ENCODE measurements around the gene BHMT2.

The BHMT2 gene

DNA sequence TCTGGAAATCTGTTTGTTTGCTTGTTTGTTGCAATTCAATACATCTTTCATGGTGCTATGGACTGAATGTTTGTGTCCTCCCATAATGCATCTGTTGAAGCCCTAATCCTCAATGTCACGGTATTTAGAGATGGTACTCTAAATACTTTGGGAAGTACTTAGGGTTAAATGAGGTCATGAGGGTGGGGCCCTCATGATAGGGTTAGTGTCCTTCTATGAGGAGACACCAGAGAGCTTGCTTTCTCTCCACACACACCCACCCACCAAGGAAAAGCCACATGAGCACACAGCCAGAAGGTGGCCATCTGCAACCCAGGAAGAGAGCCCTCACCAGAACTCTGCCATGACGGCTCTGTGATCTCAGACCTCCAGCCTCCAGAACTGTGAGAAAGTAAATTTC lies 32.8 kb upstream of the BHMT2 start:
- no peak for TF ChIP-seq CTCF (IDR thresholded peaks at IDR 0.05; ENCODE audit: low read depth, low read length, missing control alignments)
- DNase-seq (ENCODE audit: extremely low read depth, low read depth) = no peak
- H3K4me3 ChIP-seq (replicated peaks; ENCODE audit: low read depth, low read length) = no peak overlapping the region

- DNase-seq (ENCODE audit: extremely low read depth, low read depth) = no peak
- TF ChIP-seq CTCF (IDR thresholded peaks at IDR 0.05; ENCODE audit: low read depth, low read length, missing control alignments) = no peak
- H3K4me3 ChIP-seq (replicated peaks; ENCODE audit: low read depth, low read length) = no peak overlapping the region
Observed at GRCh38 chr5:79042188-79042587, 27.4 kb upstream of the BHMT2 start.

DNA sequence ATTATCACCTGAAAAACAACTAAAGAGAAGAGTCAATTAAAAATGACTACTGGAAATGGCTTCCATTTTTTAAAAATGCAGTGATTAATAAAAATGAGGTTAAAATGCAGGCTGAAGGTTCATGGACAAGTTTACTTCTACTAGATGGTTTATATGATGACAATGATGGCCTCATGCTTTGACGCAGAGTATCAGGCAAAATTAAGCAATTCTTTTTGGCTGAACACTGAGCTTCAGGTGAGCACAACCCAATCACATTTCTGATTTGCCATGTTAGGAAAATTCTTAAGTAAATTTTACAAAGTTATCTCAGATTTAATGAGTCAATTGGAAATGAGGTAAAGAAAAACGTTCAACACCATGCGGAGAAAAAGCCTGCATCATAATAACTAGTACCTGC lies 22.4 kb upstream of the BHMT2 start:
- no peak overlapping the region for H3K4me3 ChIP-seq (replicated peaks; ENCODE audit: low read depth, low read length)
- no peak for TF ChIP-seq CTCF (IDR thresholded peaks at IDR 0.05; ENCODE audit: low read depth, low read length, missing control alignments)

GRCh38 chr5:79048437-79048836 lies 21.1 kb upstream of the BHMT2 start:
- TF ChIP-seq CTCF (IDR thresholded peaks at IDR 0.05; ENCODE audit: low read depth, low read length, missing control alignments) = no peak
- no peak for DNase-seq (ENCODE audit: extremely low read depth, low read depth)
- H3K4me3 ChIP-seq (replicated peaks; ENCODE audit: low read depth, low read length) = no peak overlapping the region

More for the DNA sequence above, 22.4 kb upstream of the BHMT2 start:
- no peak for DNase-seq (ENCODE audit: extremely low read depth, low read depth)

DNA sequence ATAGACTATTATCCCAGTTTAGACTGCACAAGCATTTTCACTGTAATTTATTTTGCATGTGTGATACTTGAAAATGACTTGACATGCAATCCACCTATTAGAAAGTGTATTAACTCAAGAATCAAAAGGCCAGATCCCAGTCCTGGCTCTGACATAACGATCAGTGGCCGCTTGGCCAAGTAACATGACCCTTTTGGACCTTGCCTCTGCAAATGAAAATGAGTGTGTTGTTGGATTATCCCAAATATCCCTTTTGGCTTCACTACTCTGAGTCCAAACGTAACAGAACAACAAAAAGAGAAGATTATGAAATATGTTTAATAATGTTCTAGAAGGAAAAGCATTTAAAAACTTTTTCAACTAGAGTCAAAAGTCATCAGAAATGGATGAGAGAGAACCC lies 19.1 kb upstream of the BHMT2 start:
- DNase-seq (ENCODE audit: extremely low read depth, low read depth) = no peak
- TF ChIP-seq CTCF (IDR thresholded peaks at IDR 0.05; ENCODE audit: low read depth, low read length, missing control alignments) = no peak
- H3K4me3 ChIP-seq (replicated peaks; ENCODE audit: low read depth, low read length) = no peak overlapping the region

DNA sequence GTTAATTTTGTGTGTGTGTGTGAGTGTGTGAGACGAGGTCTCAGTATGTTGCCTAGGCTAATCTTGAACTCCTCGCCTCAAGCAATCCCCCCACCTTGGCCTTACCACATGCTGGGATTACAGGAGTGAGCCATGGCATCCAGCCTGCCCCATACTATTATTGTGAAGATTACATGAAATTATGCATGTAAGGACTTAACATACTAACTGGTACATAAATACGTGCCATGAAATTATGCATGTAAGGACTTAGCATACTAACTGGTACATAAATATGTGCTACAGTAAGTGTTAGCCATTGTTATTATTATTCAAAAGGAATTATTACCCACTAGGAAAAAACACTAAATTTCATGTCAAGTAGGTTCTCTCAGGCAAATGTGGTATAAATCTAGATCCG lies 16.2 kb upstream of the BHMT2 start:
- DNase-seq (ENCODE audit: extremely low read depth, low read depth) = no peak
- H3K4me3 ChIP-seq (replicated peaks; ENCODE audit: low read depth, low read length) = no peak overlapping the region
- TF ChIP-seq CTCF (IDR thresholded peaks at IDR 0.05; ENCODE audit: low read depth, low read length, missing control alignments) = no peak

GRCh38 chr5:79055017-79055416 lies 14.6 kb upstream of the BHMT2 start:
- TF ChIP-seq CTCF (IDR thresholded peaks at IDR 0.05; ENCODE audit: low read depth, low read length, missing control alignments) = no peak
- DNase-seq (ENCODE audit: extremely low read depth, low read depth) = no peak
- H3K4me3 ChIP-seq (replicated peaks; ENCODE audit: low read depth, low read length) = no peak overlapping the region

Data from HFF-Myc (cell line).